ENCODE data around the gene WBP11. TPM values are rescaled to one million over a fixed set of nuclear protein-coding genes. Genes with fewer than 3 reads are reported as not detected.
"Not testable (repeated sequence)": the region's sequence is repeated elsewhere in the genome, so short reads cannot be mapped to it uniquely, and the experiment has no call there.

The WBP11 gene
- total RNA-seq, 1 experiment from 2014 or later, result 56.6 TPM

GRCh38 chr12:14751986-14752385 lies 51.3 kb downstream of the WBP11 start:
- Mint-ChIP-seq H3K27me3 (ENCODE audit: insufficient read depth, unreplicated experiment) (no peaks in the 10 kb centered on the region), H3K4me3 (ENCODE audit: unreplicated experiment) (no peak overlapping the region), H3K9me3 (ENCODE audit: unreplicated experiment) (peaks cover 6% of the 10 kb centered on the region), H3K4me1 (ENCODE audit: insufficient read depth, unreplicated experiment) (no peaks in the 10 kb centered on the region), H3K36me3 (ENCODE audit: insufficient read depth, unreplicated experiment) (no peaks in the 10 kb centered on the region), H3K27ac (ENCODE audit: low read depth, unreplicated experiment) (no peak overlapping the region)
- no peak for DNase-seq (ENCODE audit: unreplicated experiment)
- ChIA-PET CTCF (interaction anchor here (0.6 to 1.2 kb wide), 2 partner anchors 37 to 1935 kb away, joined by 6 to 8 read pairs; no protein-coding TSS in a partner anchor), POLR2A (no interaction called here)
- intact Hi-C loops (cut with micrococcal nuclease), result no loop called here
- TF ChIP-seq, protein P1, sequence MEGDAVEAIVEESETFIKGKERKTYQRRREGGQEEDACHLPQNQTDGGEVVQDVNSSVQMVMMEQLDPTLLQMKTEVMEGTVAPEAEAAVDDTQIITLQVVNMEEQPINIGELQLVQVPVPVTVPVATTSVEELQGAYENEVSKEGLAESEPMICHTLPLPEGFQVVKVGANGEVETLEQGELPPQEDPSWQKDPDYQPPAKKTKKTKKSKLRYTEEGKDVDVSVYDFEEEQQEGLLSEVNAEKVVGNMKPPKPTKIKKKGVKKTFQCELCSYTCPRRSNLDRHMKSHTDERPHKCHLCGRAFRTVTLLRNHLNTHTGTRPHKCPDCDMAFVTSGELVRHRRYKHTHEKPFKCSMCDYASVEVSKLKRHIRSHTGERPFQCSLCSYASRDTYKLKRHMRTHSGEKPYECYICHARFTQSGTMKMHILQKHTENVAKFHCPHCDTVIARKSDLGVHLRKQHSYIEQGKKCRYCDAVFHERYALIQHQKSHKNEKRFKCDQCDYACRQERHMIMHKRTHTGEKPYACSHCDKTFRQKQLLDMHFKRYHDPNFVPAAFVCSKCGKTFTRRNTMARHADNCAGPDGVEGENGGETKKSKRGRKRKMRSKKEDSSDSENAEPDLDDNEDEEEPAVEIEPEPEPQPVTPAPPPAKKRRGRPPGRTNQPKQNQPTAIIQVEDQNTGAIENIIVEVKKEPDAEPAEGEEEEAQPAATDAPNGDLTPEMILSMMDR (IDR thresholded peaks at IDR 0.05; ENCODE audit: unreplicated experiment), result no peak
- no TSS peak for BruUV-seq (replicated peaks)

DNA sequence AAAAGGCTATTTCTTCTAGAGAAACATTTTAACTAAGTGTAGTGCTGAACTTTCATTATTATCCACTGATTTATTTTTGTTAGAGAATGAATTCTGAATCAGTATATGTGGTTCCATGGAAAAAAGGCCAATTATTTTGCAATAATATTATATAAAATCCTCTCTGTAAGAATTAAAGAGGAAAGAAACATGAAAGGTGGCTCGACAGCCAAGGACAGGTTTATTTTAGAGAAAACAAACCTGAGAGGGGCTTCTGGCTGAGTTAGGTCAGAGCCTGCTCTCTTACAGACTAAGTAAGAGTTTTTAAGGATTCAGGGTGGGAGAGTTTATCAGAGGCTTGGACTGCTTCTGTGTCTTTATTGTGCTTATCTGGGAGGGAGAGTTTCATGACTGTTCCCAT lies 60.2 kb downstream of the WBP11 start:
- POLR2A ChIA-PET, result no interaction called here
- Mint-ChIP-seq H3K27me3 (ENCODE audit: insufficient read depth, unreplicated experiment) (no peaks in the 10 kb centered on the region), H3K27ac (ENCODE audit: low read depth, unreplicated experiment) (no peak overlapping the region)

GRCh38 chr12:14741942-14742341 lies 61.3 kb downstream of the WBP11 start:
- DNase-seq (ENCODE audit: unreplicated experiment), result no peak
- intact Hi-C loops (cut with micrococcal nuclease), result no loop called here
- Mint-ChIP-seq H3K27me3 (ENCODE audit: insufficient read depth, unreplicated experiment) (no peaks in the 10 kb centered on the region), H3K9me3 (ENCODE audit: unreplicated experiment) (peaks cover under 1% of the 10 kb centered on the region), H3K27ac (ENCODE audit: low read depth, unreplicated experiment) (no peak overlapping the region), H3K4me1 (ENCODE audit: insufficient read depth, unreplicated experiment) (no peaks in the 10 kb centered on the region), H3K4me3 (ENCODE audit: unreplicated experiment) (no peak overlapping the region), H3K36me3 (ENCODE audit: insufficient read depth, unreplicated experiment) (peaks cover 10% of the 10 kb centered on the region)
- CTCF ChIA-PET, result no interaction called here
- TF ChIP-seq, protein P1 (IDR thresholded peaks at IDR 0.05; ENCODE audit: unreplicated experiment), result no peak
- POLR2A ChIA-PET, result interaction anchor here (0.7 kb wide), 1 partner anchor 26 kb away, joined by 3 read pairs; no protein-coding TSS in a partner anchor
- BruUV-seq (replicated peaks), result no TSS peak

More for the DNA sequence above, 60.2 kb downstream of the WBP11 start:
- intact Hi-C loops (cut with micrococcal nuclease), result no loop called here
- H3K36me3 Mint-ChIP-seq (ENCODE audit: insufficient read depth, unreplicated experiment), result peaks cover 10% of the 10 kb centered on the region
- no peak for DNase-seq (ENCODE audit: unreplicated experiment)
- CTCF ChIA-PET, result no interaction called here
- H3K4me1 Mint-ChIP-seq (ENCODE audit: insufficient read depth, unreplicated experiment), result no peaks in the 10 kb centered on the region
- peaks cover 7% of the 10 kb centered on the region for H3K9me3 Mint-ChIP-seq (ENCODE audit: unreplicated experiment)
- H3K4me3 Mint-ChIP-seq (ENCODE audit: unreplicated experiment), result no peak overlapping the region
- BruUV-seq (replicated peaks), result no TSS peak
- TF ChIP-seq, protein P1 (IDR thresholded peaks at IDR 0.05; ENCODE audit: unreplicated experiment), result no peak

DNA sequence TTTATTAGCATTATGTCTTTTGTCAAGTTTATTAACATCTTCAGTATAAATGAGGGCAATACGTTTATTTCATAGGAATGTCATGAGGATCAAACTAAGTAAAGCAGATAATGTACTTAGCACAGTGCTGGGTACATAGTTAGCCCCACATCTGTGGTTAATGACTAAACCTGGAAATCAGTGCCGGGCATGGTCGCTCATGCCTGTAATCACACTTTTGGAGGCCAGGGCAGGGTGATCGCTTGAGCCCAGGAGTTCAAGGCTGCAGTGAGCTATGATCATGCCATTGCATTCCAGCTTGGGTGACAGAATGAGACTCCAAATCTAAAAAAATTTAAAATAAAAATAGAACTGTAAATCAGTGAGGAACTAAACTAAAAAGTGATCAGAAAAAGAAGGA lies 62.1 kb downstream of the WBP11 start:
- no peaks in the 10 kb centered on the region for H3K27me3 Mint-ChIP-seq (ENCODE audit: insufficient read depth, unreplicated experiment)
- peaks cover 7% of the 10 kb centered on the region for H3K36me3 Mint-ChIP-seq (ENCODE audit: insufficient read depth, unreplicated experiment)
- ChIA-PET CTCF (interaction anchor here (1.3 kb wide), 1 partner anchor 22 kb away, joined by 4 read pairs; no protein-coding TSS in a partner anchor), POLR2A (interaction anchor here (0.7 kb wide), 1 partner anchor 25 kb away, joined by 3 read pairs; no protein-coding TSS in a partner anchor)
- no peak overlapping the region for H3K27ac Mint-ChIP-seq (ENCODE audit: low read depth, unreplicated experiment)
- no peak overlapping the region for H3K4me3 Mint-ChIP-seq (ENCODE audit: unreplicated experiment)
- BruUV-seq (replicated peaks), result no TSS peak
- intact Hi-C loops (cut with micrococcal nuclease), result no loop called here
- TF ChIP-seq, protein P1 (IDR thresholded peaks at IDR 0.05; ENCODE audit: unreplicated experiment), result no peak
- H3K4me1 Mint-ChIP-seq (ENCODE audit: insufficient read depth, unreplicated experiment), result no peaks in the 10 kb centered on the region
- no peak for DNase-seq (ENCODE audit: unreplicated experiment)
- no peaks in the 10 kb centered on the region for H3K9me3 Mint-ChIP-seq (ENCODE audit: unreplicated experiment)

DNA sequence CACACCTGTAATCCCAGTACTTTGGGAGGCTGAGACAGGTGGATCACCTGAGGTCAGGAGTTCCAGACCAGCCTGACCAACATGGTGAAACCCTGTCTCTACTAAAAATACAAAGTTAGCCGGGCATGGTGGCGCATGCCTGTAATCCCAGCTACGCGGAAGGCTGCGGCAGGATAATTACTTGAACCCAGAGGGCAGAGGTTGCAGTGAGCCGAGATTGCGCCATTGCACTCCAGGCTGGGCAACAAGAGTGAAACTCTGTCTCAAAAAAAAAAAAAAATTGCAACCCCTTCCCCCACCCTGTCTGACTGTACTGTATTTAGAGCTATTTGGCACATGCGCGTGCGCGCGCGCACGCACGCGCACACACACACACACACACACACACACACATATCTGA lies 66.8 kb downstream of the WBP11 start:
- H3K9me3 Mint-ChIP-seq (ENCODE audit: unreplicated experiment); POLR2A ChIA-PET; H3K4me1 Mint-ChIP-seq (ENCODE audit: insufficient read depth, unreplicated experiment); H3K4me3 Mint-ChIP-seq (ENCODE audit: unreplicated experiment); H3K27me3 Mint-ChIP-seq (ENCODE audit: insufficient read depth, unreplicated experiment); intact Hi-C loops (cut with micrococcal nuclease); H3K36me3 Mint-ChIP-seq (ENCODE audit: insufficient read depth, unreplicated experiment); BruUV-seq (replicated peaks); CTCF ChIA-PET; DNase-seq (ENCODE audit: unreplicated experiment); H3K27ac Mint-ChIP-seq (ENCODE audit: low read depth, unreplicated experiment): not testable (repeated sequence)

Data from MCF 10A (cell line).